AG04450 (cell line): Measurements from ENCODE around the gene PRKCQ. TPM values are rescaled to one million over a fixed set of nuclear protein-coding genes. Genes with fewer than 3 reads are reported as not detected.

Source experiments
- CTCF ChIA-PET: fragments of 300-600, 350-600 bp; formaldehyde crosslinking; extraction: SDS; loops from one replicate; lab custom pipeline; 2022; ENCODE audit warnings: antibody characterized with exemption, inconsistent platforms; lab: Charles Lee
- POLR2A ChIA-PET: fragments of 350-600 bp; formaldehyde crosslinking; extraction: SDS; loops from one replicate; lab custom pipeline; 2021; ENCODE audit warnings: antibody characterized with exemption, inconsistent platforms; lab: Yijun Ruan, JAX
- DNase-seq: peaks from one replicate; pipeline ENCODE4 v3.0.0-alpha.2; 2011; ENCODE audit warnings: low read depth, low spot score
- H3K27ac ChIP-seq: one replicate; pipeline ENCODE4 v1.5.1; 2012; ENCODE audit warnings: low read depth, low read length, control low read depth
- H3K27me3 ChIP-seq: one replicate; pipeline ENCODE4 v1.6.0; 2012; ENCODE audit warnings: low read length; ENCODE audit not compliant: control insufficient read depth, insufficient read depth
- H3K4me3 ChIP-seq: 2 replicates; pipeline ENCODE4 v1.5.1; 2011; ENCODE audit warnings: mild to moderate bottlenecking, low read depth, low read length, control low read depth
- H3K9me3 ChIP-seq: 2 replicates; pipeline ENCODE4 v1.5.1; 2012; ENCODE audit warnings: low read length; ENCODE audit not compliant: control insufficient read depth, insufficient read depth
- polyA plus RNA-seq: library from polyadenylated mRNA; depleted of rRNA; stranded (reverse); fragments of >200 nt; gene quantifications from 2 replicates; pipeline ENCODE4 v1.2.3, GENCODE V29; 2011
- TF ChIP-seq, protein P1 (sequence below): IDR thresholded peaks from 2 replicates; pipeline ENCODE4 v1.5.1; 2011; ENCODE audit warnings: low read depth, low read length, control low read depth, inconsistent platforms

PRKCQ gene
- polyA plus RNA-seq, 1 experiment = 0.10 TPM

DNA sequence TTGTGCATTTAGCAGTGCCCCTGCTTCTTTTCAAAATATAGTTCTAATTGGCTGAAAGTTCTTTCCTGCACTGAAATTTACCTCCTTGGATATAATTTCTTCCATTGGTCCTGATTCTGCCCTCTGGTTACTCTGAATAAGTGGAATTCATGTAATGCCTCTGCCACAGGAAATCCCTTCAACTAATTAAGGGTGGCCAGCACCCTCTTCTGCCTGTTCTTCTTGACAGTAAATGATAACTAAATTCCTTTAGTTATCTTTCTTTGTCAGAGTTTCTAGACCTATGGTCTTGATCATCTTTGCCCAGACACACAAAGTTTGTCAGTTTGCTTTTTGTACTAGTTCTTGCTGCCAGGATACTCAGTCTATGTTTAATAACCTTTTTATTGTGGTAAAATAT is 40.2 kb downstream of the PRKCQ start:
- Histone ChIP-seq H3K4me3 (no peak overlapping the region), H3K27me3 (peaks cover 3% of the 10 kb centered on the region), H3K9me3 (no peaks in the 10 kb centered on the region), H3K27ac (no peak overlapping the region)
- ChIA-PET POLR2A (no interaction called here), CTCF (no interaction called here)
- no peak for DNase-seq
- TF ChIP-seq, protein P1, sequence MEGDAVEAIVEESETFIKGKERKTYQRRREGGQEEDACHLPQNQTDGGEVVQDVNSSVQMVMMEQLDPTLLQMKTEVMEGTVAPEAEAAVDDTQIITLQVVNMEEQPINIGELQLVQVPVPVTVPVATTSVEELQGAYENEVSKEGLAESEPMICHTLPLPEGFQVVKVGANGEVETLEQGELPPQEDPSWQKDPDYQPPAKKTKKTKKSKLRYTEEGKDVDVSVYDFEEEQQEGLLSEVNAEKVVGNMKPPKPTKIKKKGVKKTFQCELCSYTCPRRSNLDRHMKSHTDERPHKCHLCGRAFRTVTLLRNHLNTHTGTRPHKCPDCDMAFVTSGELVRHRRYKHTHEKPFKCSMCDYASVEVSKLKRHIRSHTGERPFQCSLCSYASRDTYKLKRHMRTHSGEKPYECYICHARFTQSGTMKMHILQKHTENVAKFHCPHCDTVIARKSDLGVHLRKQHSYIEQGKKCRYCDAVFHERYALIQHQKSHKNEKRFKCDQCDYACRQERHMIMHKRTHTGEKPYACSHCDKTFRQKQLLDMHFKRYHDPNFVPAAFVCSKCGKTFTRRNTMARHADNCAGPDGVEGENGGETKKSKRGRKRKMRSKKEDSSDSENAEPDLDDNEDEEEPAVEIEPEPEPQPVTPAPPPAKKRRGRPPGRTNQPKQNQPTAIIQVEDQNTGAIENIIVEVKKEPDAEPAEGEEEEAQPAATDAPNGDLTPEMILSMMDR = no peak

DNA sequence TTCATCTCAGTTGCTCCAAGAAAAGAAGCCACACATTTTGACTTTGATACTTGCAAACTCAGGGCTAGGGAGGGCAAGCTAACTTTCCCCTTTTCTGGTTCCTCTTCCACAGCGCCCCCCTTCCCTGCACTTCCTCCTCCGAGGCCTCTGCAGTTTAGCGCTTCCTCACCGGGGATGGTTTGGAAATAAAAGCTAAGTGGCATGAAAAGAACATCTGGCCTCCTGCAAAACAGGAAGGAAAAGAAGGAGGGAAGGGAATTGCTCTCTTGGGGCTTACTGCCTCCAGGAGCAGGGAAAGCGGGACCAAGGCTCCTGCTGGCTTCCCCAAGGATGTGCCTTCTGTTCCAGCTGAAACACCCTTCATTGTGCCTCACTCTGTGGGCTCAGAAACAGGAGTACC is 42.3 kb downstream of the PRKCQ start:
- no peaks in the 10 kb centered on the region for H3K9me3 ChIP-seq
- peaks cover 3% of the 10 kb centered on the region for H3K27me3 ChIP-seq
- H3K4me3 ChIP-seq = no peak overlapping the region
- ChIA-PET POLR2A (no interaction called here), CTCF (no interaction called here)
- H3K27ac ChIP-seq = no peak overlapping the region
- TF ChIP-seq, protein P1 = no peak
- no peak for DNase-seq

DNA sequence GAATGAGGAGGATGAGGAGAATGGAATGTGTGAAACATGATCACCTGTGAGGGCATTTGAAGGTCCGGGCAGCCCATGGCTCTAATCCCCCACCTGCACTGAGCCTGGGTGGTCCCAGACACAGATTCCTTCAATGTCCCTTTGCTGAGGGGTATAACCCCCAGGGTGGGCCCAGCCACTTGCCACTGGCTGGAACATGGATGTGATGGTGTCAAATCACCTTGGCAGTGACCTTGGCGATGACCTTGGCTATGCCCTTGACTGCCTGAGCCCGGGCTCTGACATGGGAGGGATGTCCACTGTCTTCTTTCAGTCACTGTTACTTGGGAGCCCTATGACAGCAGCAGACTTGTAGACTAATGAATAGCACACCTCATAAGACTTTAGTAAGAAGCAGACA is 44.0 kb downstream of the PRKCQ start:
- Histone ChIP-seq H3K27ac (no peak overlapping the region), H3K27me3 (peaks cover 4% of the 10 kb centered on the region), H3K4me3 (no peak overlapping the region), H3K9me3 (no peaks in the 10 kb centered on the region)
- no peak for DNase-seq
- ChIA-PET POLR2A (no interaction called here), CTCF (no interaction called here)
- TF ChIP-seq, protein P1 = no peak

DNA sequence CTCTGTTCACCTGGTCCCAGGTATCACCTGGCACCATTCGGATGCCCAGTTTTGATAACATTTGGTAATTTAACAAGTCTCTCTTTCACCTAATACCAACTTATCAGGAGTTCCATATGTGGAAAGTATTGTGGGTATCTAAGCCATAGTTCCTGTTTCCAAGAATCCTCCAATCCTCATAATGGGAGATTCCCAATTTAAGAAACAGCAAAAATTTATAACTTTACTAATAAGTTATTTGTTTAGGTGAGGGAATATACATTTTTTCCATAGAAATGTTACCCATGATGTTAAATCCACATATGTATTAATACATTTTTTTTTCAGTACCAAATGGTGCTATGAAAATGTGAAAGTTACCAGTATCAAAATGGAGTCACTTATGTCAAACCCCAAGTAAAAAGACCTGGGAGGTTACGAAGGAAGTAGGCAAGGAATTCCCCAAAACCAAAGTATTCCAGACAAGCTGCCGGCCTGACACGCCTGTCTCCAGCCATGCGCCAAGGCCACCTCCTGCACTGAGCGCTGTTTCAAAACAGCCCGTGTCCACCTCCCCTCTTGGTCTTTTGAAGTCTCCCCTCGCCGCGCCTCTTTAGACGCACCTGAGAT is 44.8 kb downstream of the PRKCQ start:
- H3K9me3 ChIP-seq = no peaks in the 10 kb centered on the region
- ChIA-PET POLR2A (no interaction called here), CTCF (no interaction called here)
- no peak overlapping the region for H3K4me3 ChIP-seq
- TF ChIP-seq, protein P1 = no peak
- no peak for DNase-seq
- H3K27ac ChIP-seq = no peak overlapping the region
- peaks cover 4% of the 10 kb centered on the region for H3K27me3 ChIP-seq

DNA sequence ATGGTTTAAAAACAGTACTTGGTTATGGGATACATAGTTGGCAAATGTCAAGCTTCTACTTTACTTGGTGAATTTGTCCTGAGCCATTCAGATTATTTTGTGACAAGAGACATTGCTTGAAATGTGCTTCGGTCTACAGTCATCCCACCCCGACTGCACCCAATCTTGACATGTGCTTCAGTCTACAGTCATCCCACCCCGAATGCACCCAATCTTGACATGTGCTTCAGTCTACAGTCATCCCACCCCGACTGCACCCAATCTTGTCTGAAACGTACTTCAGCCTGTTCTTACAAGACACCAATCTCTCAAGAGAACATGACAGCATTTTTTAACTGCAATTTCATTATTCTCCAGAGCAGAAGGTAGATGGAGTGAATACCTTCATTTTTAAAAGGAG is 47.8 kb downstream of the PRKCQ start:
- CTCF ChIA-PET = no interaction called here
- H3K27me3 ChIP-seq = peaks cover 4% of the 10 kb centered on the region
- no peak overlapping the region for H3K27ac ChIP-seq
- TF ChIP-seq, protein P1 = no peak
- no peak overlapping the region for H3K4me3 ChIP-seq
- DNase-seq = no peak
- POLR2A ChIA-PET = no interaction called here
- H3K9me3 ChIP-seq = no peaks in the 10 kb centered on the region
